NCI-H2171 treated with DMSO at 0.1 percent for 48 hours (cell line): ENCODE measurements around the gene ARHGAP10.

Experiments used
- DNase-seq: peaks from one replicate; lab custom pipeline; 2025; lab: John Stamatoyannopoulos, UW

ARHGAP10 gene

GRCh38 chr4:147955827-147956558 lies 224.1 kb downstream of the ARHGAP10 start:
- no peak for DNase-seq

- no peak for DNase-seq
These were observed 225.6 kb downstream of the ARHGAP10 start for GRCh38 chr4:147957446-147957845.

DNA sequence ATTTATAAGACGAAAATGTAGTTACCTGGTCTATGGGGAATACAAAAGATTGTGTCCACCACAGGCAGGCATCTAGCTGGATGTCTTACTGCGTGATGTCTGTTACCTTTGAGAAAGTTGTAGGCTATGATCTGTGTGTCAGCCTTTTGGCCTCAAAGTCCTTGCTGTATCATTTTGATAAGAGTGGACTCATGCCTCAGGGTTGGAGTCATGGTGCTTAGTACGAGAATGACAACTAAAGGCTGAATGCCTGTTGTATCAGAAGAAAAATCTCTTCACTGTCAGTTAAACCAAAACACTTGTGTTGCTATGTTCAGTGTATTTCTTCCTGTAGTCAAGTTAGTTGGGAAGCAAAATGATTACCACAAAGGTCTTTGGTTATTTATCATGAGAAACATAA lies 226.2 kb downstream of the ARHGAP10 start:
- DNase-seq: no peak

DNA sequence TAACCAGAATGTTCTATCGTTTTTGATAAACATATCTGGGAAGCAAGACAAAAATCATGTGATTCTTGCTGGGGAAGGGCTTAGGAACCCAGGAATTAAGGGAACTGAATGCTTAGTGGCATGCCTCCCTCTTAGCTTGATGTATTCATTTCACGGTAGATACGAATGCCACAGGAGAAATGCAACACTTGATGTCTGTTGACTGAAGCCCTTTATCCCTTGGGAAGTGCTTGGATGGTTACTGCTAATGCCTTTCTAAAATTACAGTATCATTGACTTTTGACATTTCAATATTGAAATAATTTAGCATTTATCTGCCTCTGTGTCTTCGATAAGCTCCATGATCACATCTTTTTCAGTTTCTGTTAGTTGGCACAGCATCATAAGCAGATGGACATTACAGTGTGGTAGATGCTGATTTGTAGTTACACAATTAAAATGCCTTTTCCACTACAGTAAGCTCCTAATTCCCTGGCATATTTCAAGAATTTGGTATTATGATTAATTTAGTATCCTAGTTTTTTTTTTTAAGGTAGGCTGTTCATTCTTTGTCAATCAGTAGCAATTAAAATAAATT lies 226.7 kb downstream of the ARHGAP10 start:
- DNase-seq: no peak

DNA sequence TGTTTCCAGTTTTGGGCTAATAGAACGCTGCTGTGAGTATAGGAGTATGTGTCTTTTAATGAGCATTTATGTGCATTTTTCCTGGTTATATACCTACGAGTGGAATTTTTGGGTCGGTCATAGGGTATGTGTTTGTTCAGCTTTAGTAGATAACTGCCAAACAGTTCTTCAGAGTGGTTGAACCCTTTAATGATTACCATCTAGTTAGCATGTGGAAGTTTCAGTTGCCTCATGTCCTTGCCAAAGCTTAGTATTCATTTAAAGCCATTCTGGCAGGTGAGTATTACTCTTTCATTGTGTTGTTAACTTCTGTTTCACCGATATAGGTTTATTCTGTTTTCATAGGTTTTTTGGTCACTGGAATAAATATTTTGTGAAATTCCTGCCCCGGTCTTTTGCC lies 229.1 kb downstream of the ARHGAP10 start:
- no peak for DNase-seq

GRCh38 chr4:147963839-147964238 lies 232.0 kb downstream of the ARHGAP10 start:
- no peak for DNase-seq

GRCh38 chr4:147964266-147964880 lies 232.5 kb downstream of the ARHGAP10 start:
- peak; percentile 5 for DNase-seq

GRCh38 chr4:147965056-147965455 lies 233.2 kb downstream of the ARHGAP10 start:
- DNase-seq: no peak

GRCh38 chr4:147965873-147966272 lies 234.0 kb downstream of the ARHGAP10 start:
- DNase-seq: no peak

DNA sequence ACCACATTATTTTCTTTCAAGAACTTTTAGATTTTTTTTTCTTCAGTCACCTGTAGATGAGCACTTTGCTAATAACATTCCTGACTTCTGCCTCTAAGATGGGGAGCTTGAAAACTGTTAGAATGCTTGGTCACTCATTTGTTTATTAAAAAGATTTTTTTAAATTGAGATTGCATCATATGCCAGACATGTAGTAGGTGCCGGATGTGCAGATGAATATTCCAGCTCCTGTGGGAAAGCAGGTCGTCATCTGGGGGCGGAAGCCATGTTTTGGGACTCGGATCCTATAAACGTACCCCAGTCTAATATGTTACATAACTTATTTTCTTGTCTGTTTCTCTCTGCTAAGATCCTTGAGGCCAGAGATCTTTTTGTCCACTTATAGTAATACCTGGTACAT lies 236.8 kb downstream of the ARHGAP10 start:
- DNase-seq: no peak

GRCh38 chr4:147969573-147970385 lies 237.9 kb downstream of the ARHGAP10 start:
- no peak for DNase-seq

- no peak for DNase-seq
These were observed 239.2 kb downstream of the ARHGAP10 start for GRCh38 chr4:147971116-147971515.

GRCh38 chr4:147975325-147975724 lies 243.4 kb downstream of the ARHGAP10 start:
- no peak for DNase-seq

GRCh38 chr4:147975933-147976928 lies 244.3 kb downstream of the ARHGAP10 start:
- no peak for DNase-seq

GRCh38 chr4:147980586-147980985 lies 248.7 kb downstream of the ARHGAP10 start:
- DNase-seq: no peak

GRCh38 chr4:147981305-147981704 lies 249.4 kb downstream of the ARHGAP10 start:
- no peak for DNase-seq

- DNase-seq: peak; percentile 17
These were observed 252.3 kb downstream of the ARHGAP10 start for GRCh38 chr4:147984065-147984777.

DNA sequence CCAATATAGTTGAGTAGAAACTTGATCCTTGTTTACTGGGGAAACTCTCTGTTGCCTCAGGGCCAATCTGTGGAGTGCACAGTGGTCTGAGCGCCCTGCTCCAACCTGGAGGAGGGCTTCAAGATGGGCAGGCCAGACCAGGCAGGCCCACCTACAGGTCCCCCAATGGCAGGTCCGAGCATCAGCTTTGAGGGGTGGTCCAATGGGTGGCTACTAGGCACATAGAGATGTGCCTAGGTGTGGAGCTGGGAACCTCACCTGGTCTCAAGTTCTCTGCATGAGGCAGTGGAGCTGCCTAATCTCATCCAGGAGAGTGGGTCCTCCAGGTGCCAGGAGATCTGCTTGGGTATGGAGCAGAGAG lies 252.9 kb downstream of the ARHGAP10 start:
- no peak for DNase-seq

DNA sequence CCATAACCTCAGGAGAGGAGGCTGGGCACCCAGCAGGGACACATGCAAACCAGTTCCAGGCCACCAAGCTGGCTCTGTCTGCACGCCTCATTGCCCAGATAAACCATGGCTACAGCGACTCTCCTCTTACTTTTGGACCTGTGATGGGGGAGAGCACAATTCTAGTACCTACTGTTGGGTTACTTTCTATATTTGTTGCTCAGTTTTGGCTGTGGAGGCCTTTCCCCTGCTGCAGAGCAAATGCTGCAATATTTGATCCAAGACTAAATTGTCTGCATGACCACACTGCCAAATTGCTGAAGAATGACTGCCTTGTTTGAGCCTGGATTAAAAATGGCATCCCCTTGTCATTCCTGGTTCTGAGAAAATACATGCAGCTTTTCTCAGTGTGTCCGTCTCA lies 253.5 kb downstream of the ARHGAP10 start:
- DNase-seq: no peak

DNA sequence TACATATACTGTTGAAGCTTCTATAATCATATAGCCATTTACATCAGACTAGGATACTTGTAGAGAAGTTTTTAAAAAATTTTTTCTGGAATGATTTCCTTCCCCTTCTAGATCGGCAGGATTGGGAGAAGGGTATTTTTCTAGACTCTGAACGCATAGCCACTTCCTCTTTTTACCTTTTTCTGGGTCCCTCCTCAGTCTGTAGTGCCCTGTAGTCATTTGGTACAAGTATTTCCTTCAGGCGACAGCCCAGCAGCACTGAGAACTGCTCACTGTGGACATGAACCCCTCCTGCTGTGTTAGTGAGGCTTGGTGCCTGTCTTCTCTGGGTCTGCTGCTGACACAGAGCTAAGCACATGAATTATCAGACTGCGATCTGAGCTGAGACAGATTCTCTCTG lies 255.4 kb downstream of the ARHGAP10 start:
- no peak for DNase-seq
